Stimulated activated CD8-positive, alpha-beta memory T cell treated with anti-CD3 and anti-CD28 coated beads, Interleukin-2, amount 100 ng/mL, for 1 hour (primary cell): Measurements from ENCODE around the gene NCKAP5.

Source experiments
- DNase-seq, 2 donors: peaks; one replicate each; pipeline ENCODE4 v3.0.0-alpha.2; 2020; ENCODE audit warnings: low read depth in 2 of 2

NCKAP5 gene

DNA sequence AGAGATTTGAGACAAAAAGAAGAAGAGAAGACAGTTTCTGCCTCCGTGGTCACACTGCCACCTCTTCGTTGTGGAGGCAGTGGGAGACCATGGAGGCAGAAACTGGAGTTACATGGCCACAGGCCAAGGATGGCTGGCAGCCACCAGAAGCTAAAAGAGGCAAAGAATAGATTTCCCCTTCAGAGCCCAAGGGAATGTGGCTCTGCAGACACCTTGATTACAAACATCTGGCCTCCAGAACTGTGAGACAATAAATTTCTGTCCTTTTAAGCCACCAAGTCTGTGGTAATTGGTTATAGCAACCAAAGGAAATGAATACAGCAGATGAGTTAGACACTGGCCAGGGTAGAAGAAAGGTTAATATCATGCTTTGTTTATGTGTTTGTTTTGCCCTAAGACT, 477.9 kb downstream of the NCKAP5 start:
- DNase-seq, result no peak

GRCh38 chr2:133086176-133086575, 482.1 kb downstream of the NCKAP5 start:
- DNase-seq, result no peak

DNA sequence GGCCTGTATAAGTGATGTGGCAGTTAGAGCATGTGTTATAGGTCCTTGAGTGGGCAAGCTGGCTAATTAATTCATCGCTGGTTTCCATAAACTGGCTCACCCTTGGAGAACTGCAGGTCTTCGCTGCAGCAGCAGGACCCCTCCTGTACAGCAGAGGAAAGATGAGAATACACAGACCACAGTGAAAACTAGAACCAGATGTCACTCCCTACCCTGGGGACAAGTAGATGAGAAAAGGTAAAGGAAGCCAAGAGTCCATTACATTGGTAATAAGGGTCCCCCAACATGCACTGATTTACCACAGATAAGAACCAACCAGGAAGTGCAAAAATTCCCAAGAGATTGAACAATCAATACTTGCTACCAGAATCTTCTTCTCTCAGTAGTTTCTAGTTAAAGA, 482.6 kb downstream of the NCKAP5 start:
- DNase-seq, result no peak

- no peak for DNase-seq
Observed at GRCh38 chr2:133082034-133082433, 486.2 kb downstream of the NCKAP5 start.

- no peak for DNase-seq
Observed at GRCh38 chr2:133080822-133081221, 487.4 kb downstream of the NCKAP5 start.

DNA sequence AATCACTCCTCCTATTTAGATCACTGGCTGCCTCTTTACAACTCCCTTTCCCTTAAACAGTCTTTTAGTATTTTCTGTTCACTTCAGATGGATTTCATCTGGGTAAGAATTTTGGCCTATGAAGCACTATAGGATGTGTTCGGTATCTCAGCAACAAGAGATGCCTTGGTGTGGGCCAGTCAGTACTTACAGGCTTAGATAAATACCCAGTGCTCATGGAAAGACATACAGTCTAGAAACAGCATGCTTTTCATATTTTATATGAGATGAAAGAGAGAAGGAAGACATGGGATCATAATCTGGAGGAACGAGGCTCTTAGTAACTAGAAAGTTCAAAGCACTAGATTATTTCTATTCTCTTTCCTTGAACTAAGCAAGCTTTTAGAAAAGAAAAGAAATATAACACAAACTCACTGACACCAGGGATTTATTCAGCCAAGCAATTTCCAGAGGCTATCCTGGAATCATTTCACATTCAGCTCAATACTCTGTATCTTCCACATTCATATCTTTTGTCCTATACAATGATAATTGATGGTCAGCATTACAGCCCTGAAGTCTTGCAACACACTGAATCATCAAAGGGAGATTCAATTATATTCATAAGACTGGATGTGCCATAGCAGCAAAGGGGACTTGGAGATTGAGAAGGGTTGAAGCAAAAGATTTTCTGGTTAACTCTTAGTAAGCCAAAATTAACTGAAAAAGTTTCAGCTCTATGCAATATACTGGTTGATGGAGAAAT, 489.4 kb downstream of the NCKAP5 start:
- DNase-seq, result no peak

DNA sequence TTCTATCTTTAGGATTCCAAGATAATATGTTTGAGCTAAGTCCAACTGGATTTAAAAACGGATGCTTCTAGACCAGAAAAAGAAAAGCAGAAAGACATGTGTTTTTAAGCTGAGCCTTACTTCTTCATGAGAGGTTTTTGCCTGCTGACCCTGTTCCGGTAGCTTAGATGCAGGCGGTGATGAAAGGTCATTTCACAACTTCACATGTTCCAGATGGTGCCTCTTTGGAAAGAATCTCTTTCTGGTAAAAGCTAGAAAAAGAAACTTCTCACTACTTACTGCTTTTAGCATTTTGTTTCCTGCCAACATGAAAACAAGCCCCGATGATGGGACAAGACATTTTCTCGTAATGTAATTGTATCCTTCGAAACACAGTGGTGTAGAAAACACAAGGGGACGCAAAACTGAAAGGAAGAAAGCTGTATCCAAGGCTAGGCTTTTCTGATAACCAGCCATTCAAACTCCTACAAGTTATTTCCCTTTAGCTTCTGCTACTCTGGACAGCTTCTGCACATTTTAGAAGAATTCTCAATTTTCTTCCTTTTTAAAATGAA, 490.9 kb downstream of the NCKAP5 start:
- DNase-seq, result no peak

- DNase-seq, result no peak
Observed at GRCh38 chr2:133072837-133073694, 495.2 kb downstream of the NCKAP5 start.

DNA sequence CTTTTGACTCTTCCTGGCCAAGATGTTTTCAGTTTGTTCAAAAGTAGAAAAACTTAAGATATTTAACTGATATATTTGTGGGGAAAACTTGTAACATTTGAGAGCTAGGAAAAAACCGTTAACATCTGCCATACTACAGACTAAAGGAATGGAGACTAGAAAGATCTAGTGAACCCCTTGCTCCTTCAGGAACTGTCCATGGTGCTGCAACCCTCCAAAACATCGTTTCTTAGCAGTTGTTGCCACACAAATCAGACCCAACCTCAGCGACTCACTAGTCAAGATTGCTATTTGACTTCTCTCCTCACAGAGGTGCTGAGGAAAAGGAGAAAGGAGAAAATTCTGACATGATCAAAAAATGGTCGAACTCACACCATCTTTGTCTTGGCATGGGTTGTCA, 504.5 kb downstream of the NCKAP5 start:
- DNase-seq, result no peak

- no peak for DNase-seq
Observed at GRCh38 chr2:133062931-133063665, 505.2 kb downstream of the NCKAP5 start.

DNA sequence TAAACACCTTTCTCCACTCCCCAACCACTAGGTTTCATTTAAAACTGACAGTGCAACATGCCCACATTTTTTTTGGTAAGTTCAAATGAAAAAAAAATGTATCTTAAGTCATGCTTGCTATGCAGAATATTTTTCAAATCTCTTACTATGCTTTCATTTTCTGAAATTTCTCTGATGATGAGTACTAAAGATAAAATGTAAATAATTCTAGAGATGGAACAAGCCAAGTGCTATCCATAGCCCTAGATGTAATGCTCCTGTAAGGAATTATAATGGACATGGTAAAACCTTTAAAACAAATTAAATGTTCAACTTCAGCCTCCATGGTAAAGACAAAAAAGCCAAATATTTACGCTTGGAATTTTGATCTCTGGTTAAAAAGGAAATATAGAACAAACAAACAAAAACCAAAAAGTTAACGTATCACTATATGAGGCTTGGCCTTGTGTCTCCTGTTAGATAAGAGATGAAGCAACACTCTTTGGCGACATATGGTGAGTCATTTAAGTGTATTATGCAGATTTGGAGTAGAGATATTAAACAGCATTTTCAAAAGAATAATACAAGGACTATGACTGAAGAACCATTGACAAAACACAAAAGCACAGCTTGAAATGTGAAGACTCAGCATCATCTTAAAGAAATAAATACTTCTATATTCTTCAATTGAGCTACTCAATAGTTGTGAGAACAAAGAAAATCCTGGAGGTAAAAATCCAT, 506.2 kb downstream of the NCKAP5 start:
- DNase-seq, result no peak

- DNase-seq, result no peak
Observed at GRCh38 chr2:133054297-133054696, 514.0 kb downstream of the NCKAP5 start.

GRCh38 chr2:133053541-133053940, 514.7 kb downstream of the NCKAP5 start:
- no peak for DNase-seq

DNA sequence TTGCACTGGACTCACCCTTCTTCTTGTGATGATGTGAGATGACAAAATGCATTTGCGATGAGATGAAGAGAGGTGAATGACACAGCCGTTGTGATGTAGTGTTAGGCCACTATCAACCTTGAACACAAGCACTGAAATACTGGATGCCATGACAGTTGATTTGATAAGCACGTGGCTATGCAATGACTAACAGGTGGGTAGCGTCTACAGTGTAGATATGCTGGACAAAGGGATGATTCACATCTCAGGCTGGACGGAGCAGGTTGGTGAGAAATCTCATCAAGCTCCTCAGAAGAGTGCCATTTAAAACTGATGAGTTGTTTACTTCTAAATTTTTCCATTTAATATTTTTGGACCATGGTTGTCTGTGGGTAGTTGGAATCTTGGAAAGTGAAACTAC, 522.5 kb downstream of the NCKAP5 start:
- no peak for DNase-seq

- no peak for DNase-seq
Observed at GRCh38 chr2:133044556-133044955, 523.7 kb downstream of the NCKAP5 start.

DNA sequence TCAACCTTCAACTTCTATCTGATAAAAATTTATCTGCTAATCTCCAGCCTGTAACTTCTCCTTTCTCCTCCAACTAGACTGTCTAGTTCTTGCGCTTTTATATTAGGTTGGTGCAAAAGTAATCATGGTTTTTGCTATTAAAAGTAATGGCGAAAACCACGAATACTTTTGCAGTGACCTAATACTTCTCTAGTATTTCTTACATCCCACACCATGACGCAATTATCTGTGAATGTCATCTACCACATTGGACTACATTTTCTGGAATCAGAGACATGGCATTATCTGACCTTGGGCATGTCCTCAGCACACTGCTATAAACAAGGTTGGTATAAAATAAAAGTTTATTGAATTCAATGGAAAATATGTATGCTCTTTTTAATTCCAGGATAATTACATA, 528.1 kb downstream of the NCKAP5 start:
- DNase-seq, result no peak

GRCh38 chr2:133039531-133039930, 528.7 kb downstream of the NCKAP5 start:
- DNase-seq, result no peak

DNA sequence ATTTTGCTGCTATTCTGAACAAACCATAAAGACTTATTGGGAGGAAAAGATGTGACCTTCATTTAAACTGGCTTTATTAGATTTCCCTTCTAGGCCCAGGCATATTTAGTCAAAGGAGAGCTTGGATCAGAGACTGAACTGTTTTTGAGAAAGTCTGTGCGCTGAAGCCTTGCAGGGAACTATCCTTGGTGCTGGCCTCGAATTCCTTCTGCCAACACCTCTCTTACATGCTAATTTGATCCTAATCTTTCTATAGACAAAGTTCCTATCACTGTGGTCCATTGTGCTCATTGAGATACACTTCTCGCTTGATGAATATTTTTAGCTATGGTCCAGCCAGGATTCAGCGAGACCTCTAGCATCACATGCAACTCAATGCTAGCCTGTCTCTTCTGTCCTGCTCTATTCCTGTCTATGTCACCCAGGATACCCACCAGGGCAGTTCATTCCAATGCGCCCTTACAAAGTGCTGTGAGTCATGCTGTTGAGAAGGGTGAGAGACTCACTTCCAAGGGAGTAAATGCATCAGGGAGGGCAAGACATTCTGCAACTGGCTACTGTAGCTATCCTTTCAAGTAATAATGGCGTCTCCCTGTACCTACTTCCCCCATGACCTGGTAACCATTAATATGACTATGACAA, 541.6 kb downstream of the NCKAP5 start:
- no peak for DNase-seq

GRCh38 chr2:133025004-133025403, 543.3 kb downstream of the NCKAP5 start:
- DNase-seq, result no peak

DNA sequence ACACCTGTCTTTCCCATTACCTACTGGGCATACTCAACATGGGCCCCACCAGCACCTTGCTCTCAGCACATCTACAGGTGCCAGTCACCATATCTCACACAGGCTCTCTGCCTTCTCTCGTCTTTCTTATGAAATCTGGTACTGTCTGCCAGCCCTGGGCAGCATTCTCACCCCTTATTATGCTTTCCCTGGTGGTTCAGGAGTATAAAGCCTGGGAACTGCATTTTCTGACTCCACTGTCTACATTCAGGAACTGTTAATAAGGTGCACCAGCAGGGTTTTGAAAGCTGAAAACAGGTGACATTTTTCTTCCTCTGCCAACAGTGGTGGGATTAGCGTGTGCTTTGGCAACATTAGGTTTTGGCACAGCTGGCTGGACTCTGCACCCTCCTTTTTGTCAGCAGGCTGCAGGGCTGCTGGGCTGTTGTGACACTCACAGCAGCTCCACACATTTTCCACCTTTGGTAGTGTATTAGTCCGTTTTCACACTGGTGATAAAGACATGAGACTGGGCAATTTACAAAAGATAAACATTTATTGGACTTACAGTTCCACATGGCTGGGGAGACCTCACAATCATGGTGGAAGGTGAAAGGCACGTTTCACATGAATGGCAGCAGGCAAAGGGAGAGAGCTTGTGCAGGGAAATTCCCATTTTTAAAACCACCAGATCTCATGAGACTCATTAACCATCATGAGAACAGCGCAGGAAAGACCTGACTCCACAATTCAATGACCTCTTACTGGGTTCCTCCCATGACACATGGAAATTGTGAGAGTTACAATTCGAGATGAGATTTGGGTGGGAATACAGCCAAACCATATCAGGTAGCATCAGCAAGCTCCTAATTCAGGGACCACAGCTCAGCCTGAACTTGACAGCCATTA, 555.2 kb downstream of the NCKAP5 start:
- no peak for DNase-seq
